Fibroblast of skin of right quadriceps (primary cell): ENCODE data around the gene ZNF423.
"Not testable (repeated sequence)": the region's sequence is repeated elsewhere in the genome, so short reads cannot be mapped to it uniquely, and the experiment has no call there.

ENCODE experiments used
- DNase-seq: peaks from one replicate; pipeline ENCODE4 v3.0.0-alpha.2; 2013

Gene ZNF423

GRCh38 chr16:49523435-49524159 is 332.3 kb downstream of the ZNF423 start:
- no peak for DNase-seq

DNA sequence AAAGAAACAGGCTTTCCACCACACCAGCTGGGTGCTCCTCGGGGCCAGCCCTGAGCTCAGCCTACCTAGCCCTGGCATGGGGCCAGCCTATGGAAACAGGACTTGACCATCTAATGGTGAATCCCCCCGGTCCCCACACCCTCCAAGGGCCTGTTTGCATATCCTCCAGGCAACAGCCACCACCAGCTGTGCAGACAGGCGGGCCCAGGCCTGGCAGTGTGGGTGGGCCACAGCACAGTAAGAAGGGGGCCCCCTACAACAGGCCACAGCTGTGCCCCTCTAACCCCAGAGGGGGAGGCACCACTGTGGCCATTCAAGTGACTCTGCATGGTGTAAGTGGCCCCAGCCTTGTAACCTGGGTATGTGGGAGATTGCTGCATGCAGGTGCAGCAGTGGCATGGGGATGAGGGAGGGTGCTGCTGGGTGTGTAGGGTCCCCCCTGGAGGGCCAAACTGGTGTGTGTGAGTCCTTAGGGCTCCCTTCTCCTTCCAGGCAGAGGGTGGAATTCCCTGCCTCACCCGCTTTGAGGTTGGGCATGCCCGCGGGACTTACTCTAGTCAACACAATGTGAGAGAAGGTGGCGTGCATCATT is 334.1 kb downstream of the ZNF423 start:
- no peak for DNase-seq

DNA sequence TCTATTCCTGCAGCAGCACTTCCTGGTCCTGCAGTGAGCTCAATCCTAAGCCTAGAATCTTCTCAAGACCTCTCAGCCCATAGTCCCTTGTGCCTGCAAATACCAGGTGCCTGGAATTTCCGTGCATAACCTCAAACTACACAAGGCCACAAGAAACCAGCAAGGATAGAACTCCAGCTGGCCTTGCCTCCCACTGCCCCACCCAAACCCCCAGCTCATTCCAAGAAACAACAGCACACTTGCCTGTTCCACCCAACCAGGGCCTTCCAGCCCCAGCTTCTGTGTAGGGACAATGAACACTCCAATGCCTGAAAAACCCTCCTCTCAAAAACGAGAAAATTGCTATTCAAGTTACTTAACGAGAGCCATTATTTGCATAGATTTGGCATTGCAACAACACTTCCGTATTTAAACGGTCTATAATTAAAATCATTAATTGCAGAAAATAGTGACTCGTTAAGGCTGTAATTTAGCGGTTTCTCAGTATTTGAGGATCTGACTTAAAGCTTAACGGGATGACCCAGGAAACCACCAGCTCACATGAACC is 335.3 kb downstream of the ZNF423 start:
- DNase-seq: no peak

DNA sequence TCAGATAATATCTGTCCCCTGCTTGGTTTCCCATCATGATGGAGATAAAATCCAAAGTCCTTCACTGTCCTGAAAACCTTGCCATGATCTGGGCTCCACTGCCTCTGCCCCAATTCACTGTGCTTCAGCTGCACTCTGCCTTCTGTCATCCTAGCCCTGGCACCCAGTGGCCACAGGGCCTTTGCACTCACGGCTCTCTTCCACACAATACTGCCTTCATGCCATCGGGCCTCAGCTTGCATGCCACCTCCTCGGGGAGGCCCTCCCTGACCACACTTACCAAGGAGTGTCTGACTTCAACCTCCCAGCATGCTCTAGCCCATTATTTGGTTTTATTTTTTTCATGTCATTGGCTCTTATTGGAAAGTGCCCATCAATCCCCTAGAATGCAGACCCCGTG is 336.2 kb downstream of the ZNF423 start:
- DNase-seq: no peak

DNA sequence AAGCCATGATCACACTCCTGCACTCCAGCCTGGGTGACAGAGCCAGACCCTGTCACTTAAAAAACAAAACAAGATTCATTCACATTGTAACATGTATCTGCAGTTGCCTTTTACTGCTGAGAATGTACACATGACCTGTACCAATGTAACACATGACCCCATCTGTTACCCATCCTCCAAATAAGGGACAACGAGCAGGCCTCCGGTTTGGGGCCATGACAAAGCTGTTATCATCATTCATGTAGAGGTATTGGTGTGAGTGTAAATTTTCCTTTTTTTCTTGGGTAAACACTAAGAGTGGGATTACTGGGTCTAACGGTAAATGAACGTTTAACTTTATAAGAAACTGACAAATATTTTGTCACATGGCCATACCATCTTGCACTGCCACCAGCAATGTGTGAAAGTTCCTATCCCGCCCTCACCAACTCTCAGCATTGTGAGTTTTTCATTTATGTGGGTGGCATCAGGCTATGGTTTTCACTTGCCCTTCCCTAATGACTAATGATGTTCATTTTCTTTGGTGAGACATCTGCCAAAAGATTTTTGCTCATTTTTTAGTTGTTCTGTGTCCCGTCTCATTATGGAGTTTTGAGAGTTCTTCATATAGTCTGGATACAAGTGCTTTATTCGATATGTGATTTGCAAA is 336.8 kb downstream of the ZNF423 start:
- DNase-seq: no peak

- DNase-seq: no peak
These were observed 339.4 kb downstream of the ZNF423 start for GRCh38 chr16:49516382-49517036.

GRCh38 chr16:49515861-49516260 is 340.1 kb downstream of the ZNF423 start:
- DNase-seq: no peak

GRCh38 chr16:49515016-49515565 is 340.8 kb downstream of the ZNF423 start:
- DNase-seq: no peak

DNA sequence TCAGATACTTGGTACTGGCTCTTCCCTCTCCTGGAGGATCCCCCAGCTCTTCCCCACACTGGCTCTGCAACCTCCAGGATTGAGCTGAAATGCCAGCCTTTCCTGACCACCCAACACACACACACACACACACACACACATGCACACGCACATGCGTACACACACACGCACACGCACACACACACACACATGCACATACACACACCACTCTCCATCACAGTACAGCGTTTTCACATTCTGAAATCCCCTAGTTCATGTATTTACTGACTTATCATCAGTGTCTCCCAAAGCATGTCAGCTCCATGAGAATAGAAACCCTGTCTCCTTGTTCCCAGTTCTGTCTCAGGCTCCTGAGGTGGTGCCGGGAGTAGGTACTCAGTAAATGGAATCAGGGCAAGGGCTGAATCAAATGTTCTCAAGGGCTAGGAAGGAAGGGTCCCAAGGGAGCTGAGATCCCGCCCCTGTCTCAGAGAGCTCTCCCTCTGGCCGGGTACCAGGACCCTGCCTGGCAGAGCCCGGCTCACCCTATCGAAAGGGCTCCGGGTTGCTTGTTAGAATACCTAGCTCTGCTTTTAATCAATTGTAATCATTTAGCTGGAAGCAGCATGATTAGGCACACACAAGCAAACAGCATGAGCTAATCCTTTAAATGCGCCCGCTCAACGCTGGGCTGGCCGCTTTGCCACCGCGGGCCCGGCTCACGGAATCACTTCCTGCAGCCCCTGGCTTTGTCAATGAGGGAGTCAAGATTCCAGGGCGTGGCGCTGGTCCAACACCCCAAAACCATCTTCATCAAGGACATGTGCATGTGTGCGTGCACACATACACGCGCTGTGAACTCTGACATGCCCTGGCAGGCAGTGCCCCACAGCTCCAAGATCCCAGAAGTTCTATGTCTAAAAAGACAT is 341.6 kb downstream of the ZNF423 start:
- no peak for DNase-seq

- DNase-seq: no peak
These were observed 342.9 kb downstream of the ZNF423 start for GRCh38 chr16:49513040-49513439.

DNA sequence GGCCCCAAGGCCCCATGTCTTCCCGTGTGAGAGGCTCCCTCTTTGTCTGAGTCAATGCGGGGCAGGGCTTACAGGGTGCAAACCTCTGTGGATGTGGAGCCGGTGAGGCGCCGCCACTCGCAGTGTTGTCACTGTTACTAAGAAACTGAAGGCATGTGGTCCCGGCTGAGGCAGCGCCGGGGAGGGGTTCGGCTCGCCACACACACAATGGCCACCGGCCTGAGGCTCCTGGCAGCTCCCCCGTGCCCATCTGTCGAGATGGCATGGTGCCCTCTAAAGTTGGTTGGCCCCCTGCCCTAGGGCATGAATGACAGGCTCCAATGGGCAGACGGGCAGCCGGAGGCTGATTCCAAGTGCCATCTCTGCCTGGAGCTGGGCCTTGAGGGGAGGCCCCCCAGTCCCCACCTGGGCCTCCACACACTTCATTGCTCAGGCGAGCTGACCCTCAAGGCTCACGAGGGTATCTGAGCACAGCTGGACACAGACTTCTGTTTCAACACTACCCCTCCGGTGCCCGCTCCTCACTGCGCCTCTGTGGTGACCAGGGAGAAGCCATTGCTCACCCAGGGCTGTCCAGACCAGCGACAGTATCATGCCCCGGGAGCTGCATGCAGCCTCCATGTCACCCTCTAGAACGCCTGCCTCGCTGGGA is 345.1 kb downstream of the ZNF423 start:
- DNase-seq: no peak

DNA sequence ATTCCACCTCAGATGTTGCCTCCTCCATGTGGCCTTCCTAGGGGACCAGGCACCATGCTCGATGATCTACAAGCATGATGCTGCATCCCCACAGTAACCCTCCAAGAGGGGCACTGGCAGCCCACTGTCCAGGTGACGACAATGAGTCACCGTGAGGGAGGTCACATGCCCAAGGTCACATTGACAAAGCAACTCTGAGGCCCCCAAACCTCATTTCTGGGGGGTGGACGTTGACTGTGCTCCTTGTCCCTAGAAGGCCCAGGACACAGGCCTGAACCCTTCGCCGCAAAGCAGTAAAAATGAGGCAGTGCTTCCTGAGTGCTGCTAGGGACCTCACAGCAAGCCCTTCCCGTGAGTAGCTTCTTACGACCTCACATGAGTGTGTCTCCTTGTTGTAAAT is 345.8 kb downstream of the ZNF423 start:
- no peak for DNase-seq

DNA sequence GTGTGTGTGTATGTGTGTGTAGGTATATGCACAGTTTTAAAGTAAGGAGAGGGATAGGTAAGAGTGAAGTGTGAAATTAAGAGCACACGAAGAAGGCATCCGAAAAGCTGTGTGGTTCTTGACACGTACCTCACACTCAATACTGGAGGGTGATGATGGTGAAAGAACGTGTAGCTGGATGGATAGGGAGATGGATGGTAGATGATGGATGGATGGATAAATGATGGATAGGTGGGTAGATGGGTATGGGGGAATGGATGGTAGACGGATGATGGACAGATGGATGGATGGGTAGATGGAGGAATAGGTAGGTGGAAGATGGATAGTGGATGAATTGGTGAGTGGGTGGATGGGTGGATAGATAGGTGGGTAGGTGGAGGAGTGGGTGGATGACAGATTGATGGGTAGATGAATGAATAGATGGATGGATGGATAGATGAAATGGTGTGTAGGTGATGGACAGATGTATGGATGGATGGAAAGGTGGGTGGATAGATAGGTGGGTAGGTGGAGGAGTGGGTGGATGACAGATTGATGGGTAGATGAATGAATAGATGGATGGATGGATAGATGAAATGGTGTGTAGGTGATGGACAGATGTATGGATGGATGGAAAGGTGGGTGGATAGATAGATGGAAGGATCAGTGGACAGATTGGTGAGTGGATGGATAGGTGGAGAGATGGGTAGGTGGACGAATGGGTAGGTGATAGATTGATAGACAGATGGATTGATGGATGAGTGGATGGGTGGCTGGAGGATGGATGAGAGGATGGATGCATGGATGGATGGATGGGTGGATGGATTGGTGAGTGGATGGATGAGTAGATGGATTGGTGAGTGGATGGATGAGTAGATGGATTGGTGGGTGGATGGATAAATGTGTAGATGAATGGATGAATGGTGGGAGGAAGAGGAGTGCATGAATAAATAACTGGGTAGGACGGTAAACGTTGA is 349.6 kb downstream of the ZNF423 start:
- DNase-seq: not testable (repeated sequence)

DNA sequence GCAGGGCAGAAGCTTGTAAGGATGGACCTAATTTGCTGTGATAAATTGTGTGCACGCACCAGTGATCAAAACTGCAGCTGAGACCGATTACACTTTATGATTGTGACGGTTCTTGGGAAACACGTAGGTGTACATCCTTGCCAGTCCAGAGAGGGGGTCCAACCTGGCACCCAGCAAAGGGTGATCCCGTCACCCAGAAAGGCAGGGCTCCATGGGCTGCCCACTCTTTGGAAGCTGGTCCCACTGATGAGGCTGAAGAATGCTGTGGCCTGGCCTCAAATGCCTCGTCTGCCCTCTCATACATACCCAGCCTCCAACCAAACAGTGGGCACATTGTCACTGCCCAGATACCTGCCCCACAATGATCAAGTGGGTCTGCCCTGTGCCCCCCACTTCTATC is 350.4 kb downstream of the ZNF423 start:
- no peak for DNase-seq

GRCh38 chr16:49504626-49505025 is 351.3 kb downstream of the ZNF423 start:
- DNase-seq: no peak

DNA sequence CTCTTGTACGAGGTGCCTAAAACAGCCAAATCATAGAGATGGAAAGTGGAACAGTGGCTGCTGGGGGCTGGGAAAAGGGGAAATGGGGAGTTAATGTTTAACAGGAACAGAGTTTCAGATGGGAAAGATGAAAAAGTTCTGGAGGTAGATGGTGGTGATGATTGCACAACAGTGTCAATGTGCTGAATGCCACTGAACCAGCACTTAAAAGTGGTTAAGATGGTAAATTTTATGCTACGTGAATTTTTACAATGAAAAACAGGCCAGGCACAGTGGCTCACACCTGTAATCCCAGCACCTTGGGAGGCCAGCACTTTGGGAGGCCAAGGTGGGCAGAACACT is 351.9 kb downstream of the ZNF423 start:
- DNase-seq: no peak

- no peak for DNase-seq
These were observed 352.5 kb downstream of the ZNF423 start for GRCh38 chr16:49503256-49504022.

DNA sequence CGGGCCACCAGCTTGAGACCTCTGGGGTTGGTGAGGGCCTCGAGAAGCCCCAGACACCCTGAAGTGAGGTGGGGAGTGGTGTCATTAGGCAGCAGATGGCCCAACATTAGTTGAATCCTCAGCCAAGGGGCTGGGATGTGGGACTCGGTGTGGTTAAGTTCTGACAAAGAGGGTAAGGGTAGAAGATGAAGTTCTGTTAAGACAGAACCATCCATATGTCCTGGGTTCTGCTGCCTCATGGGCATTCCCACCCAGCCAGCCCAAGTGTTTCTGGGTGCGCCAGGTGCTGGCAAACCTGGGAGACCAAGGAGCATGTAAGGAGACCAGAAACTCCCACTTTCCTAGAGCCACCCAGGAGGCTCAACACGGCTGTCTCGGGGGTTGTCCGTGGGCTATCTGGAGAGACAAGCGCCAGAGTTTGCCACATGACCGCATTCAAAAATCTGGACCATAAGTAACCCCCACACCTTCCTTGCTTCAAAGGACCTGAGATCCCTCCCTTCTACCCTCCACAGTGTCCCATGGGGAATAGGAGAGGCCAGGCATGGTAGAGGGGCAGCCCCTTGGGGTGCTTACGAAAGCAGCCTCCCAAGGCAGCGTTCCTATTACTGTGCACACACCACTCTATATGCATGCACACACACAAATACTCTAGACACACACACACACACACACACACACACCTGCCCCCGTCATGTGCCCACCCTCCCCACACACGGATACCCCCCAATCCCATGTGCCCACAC is 353.6 kb downstream of the ZNF423 start:
- DNase-seq: no peak
